GM11168 (cell line): ENCODE measurements around the gene ENTPD3.

Experiments
- in situ Hi-C: fragments of 300-500 bp; cut with MboI; formaldehyde crosslinking; loops from one replicate; pipeline ENCODE4 v1.12.0; 2022; ENCODE audit warnings: low sequenced_read_pairs; ENCODE audit not compliant: unreplicated experiment

The ENTPD3 gene

GRCh38 chr3:40387001-40387894, at the start of gene ENTPD3:
TSS of gene ENTPD3 (plus strand) at chr3:40387184. CDS start at chr3:40388058, 874 bp downstream.
- in situ Hi-C loops, result no loop called here

GRCh38 chr3:40339871-40340270, 47.1 kb upstream of the ENTPD3 start:
- in situ Hi-C loops, result loop anchor here (25.0 kb wide), 1 partner anchor 172 kb away; the partner anchor contains the start of genes ZNF620 and ZNF621

GRCh38 chr3:40340541-40341170, 46.3 kb upstream of the ENTPD3 start:
- in situ Hi-C loops, result loop anchor here (25.0 kb wide), 1 partner anchor 172 kb away; the partner anchor contains the start of genes ZNF620 and ZNF621

GRCh38 chr3:40341671-40342070, 45.3 kb upstream of the ENTPD3 start:
- in situ Hi-C loops, result loop anchor here (25.0 kb wide), 1 partner anchor 171 kb away; the partner anchor contains the start of genes ZNF620 and ZNF621

GRCh38 chr3:40350529-40350928, 36.5 kb upstream of the ENTPD3 start:
- in situ Hi-C loops, result no loop called here

- in situ Hi-C loops, result no loop called here
Measured at GRCh38 chr3:40355410-40355809, 31.6 kb upstream of the ENTPD3 start.

- in situ Hi-C loops, result no loop called here
Measured at GRCh38 chr3:40358454-40358853, 28.5 kb upstream of the ENTPD3 start.

- in situ Hi-C loops, result no loop called here
Measured at GRCh38 chr3:40363674-40364073, 23.3 kb upstream of the ENTPD3 start.

- in situ Hi-C loops, result no loop called here
Measured at GRCh38 chr3:40366203-40367162, 20.5 kb upstream of the ENTPD3 start.

GRCh38 chr3:40369716-40370115, 17.3 kb upstream of the ENTPD3 start:
- in situ Hi-C loops, result no loop called here

- in situ Hi-C loops, result no loop called here
Measured at GRCh38 chr3:40377822-40378221, 9.2 kb upstream of the ENTPD3 start.

GRCh38 chr3:40379674-40380306, 7.2 kb upstream of the ENTPD3 start:
- in situ Hi-C loops, result no loop called here

- in situ Hi-C loops, result no loop called here
Measured at GRCh38 chr3:40381904-40382616, 4.9 kb upstream of the ENTPD3 start.

GRCh38 chr3:40382617-40382979, 4.4 kb upstream of the ENTPD3 start:
- in situ Hi-C loops, result no loop called here

GRCh38 chr3:40386213-40386612, 771 bp upstream of the ENTPD3 start:
- in situ Hi-C loops, result no loop called here

- in situ Hi-C loops, result no loop called here
Measured at GRCh38 chr3:40387895-40388254, 891 bp downstream of the ENTPD3 start.

- in situ Hi-C loops, result no loop called here
Measured at GRCh38 chr3:40396406-40396805, 9.4 kb downstream of the ENTPD3 start.

- in situ Hi-C loops, result no loop called here
Measured at GRCh38 chr3:40397129-40397528, 10.1 kb downstream of the ENTPD3 start.

GRCh38 chr3:40397912-40398311, 10.9 kb downstream of the ENTPD3 start:
- in situ Hi-C loops, result no loop called here
